Measurements from ENCODE around the gene C20orf202. TPM values are rescaled to one million over a fixed set of nuclear protein-coding genes. Genes with fewer than 3 reads are reported as not detected.
A peak's percentile ranks its signal among the peaks of the same experiment; 100 is the strongest.

Gene C20orf202
- total and polyA plus RNA-seq, 7 donors: 0.13 TPM; not detected in 6

DNA sequence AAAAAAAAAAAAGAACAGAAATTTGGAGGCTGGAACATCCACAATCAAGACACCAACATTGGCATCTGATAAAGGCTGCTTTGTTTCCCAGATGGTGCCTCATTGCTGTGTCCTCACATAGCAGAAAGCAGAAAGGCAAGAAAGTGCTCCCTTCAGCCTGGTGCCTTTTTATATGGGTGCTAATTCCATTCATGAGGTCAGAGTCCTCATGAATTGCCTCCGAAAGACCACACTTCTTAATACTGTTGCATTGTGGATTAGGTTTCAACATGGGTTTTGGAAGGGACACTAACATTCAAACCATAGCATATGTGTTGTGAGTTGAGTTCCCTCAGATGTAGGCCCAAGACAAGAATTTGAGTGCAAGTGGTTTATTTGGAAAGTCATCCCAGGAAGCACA lies 8.0 kb upstream of the C20orf202 start:
- no peak for TF ChIP-seq POLR2A (IDR thresholded peaks at IDR 0.05)
- TF ChIP-seq EP300 (IDR thresholded peaks at IDR 0.05): no peak
- TF ChIP-seq, protein P1, sequence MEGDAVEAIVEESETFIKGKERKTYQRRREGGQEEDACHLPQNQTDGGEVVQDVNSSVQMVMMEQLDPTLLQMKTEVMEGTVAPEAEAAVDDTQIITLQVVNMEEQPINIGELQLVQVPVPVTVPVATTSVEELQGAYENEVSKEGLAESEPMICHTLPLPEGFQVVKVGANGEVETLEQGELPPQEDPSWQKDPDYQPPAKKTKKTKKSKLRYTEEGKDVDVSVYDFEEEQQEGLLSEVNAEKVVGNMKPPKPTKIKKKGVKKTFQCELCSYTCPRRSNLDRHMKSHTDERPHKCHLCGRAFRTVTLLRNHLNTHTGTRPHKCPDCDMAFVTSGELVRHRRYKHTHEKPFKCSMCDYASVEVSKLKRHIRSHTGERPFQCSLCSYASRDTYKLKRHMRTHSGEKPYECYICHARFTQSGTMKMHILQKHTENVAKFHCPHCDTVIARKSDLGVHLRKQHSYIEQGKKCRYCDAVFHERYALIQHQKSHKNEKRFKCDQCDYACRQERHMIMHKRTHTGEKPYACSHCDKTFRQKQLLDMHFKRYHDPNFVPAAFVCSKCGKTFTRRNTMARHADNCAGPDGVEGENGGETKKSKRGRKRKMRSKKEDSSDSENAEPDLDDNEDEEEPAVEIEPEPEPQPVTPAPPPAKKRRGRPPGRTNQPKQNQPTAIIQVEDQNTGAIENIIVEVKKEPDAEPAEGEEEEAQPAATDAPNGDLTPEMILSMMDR (IDR thresholded peaks at IDR 0.05): no peak
- TF ChIP-seq POLR2AphosphoS5 (IDR thresholded peaks at IDR 0.05): no peak
- Histone ChIP-seq H3K27me3 (no peaks in the 10 kb centered on the region), H3K27ac (no peak overlapping the region), H3K36me3 (no peaks in the 10 kb centered on the region), H3K9me3 (no peaks in the 10 kb centered on the region), H3K4me1 (no peaks in the 10 kb centered on the region), H3K4me3 (no peak overlapping the region)
- WGBS, 2 donors: 44 to 79% methylated on average over 1 of the region's 1 CpG
- intact Hi-C loops (cut with DNase I): no loop called here
- DNase-seq: no peak

- 94 to 96% methylated on average over 2 of the region's 2 CpGs for WGBS, 2 donors
- intact Hi-C loops (cut with DNase I): no loop called here
- Histone ChIP-seq H3K27ac (no peak overlapping the region), H3K36me3 (no peaks in the 10 kb centered on the region), H3K9me3 (no peaks in the 10 kb centered on the region), H3K4me3 (no peak overlapping the region), H3K4me1 (no peaks in the 10 kb centered on the region), H3K27me3 (no peaks in the 10 kb centered on the region)
- TF ChIP-seq POLR2AphosphoS5 (IDR thresholded peaks at IDR 0.05) (no peak), POLR2A (IDR thresholded peaks at IDR 0.05) (no peak), EP300 (IDR thresholded peaks at IDR 0.05) (no peak)
- TF ChIP-seq, protein P1 (IDR thresholded peaks at IDR 0.05): no peak
- DNase-seq: no peak
Measured at GRCh38 chr20:1196634-1197033, 6.6 kb upstream of the C20orf202 start.

DNA sequence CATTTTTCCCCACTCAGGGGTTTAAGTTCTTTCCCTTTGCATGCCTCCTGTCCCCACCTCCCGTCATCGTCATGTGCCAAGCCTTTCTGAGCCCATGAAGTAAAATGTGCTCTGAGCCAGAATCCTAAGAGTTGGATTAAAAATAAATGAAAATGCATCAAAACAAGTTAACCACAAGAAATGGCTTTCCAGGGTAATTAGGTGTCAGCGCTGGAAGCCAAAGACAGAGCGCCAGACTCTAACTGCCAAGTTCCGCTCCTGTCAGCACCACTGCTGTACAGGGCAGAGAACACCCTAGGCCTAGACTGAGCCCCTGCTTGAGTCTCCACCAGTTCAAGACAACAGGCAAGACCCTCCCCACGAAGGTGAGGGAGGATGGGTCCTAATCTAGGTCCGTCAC lies 5.5 kb upstream of the C20orf202 start:
- Histone ChIP-seq H3K36me3 (no peaks in the 10 kb centered on the region), H3K9me3 (no peaks in the 10 kb centered on the region), H3K4me3 (no peak overlapping the region), H3K27ac (no peak overlapping the region), H3K27me3 (no peaks in the 10 kb centered on the region), H3K4me1 (no peaks in the 10 kb centered on the region)
- intact Hi-C loops (cut with DNase I): no loop called here
- TF ChIP-seq POLR2AphosphoS5 (IDR thresholded peaks at IDR 0.05): no peak
- no peak for TF ChIP-seq EP300 (IDR thresholded peaks at IDR 0.05)
- TF ChIP-seq, protein P1 (IDR thresholded peaks at IDR 0.05): no peak
- no peak for TF ChIP-seq POLR2A (IDR thresholded peaks at IDR 0.05)
- no peak for DNase-seq
- WGBS, 2 donors: 84 to 86% methylated on average over 7 of the region's 7 CpGs

- intact Hi-C loops (cut with DNase I): no loop called here
- TF ChIP-seq POLR2A (IDR thresholded peaks at IDR 0.05): no peak
- TF ChIP-seq, protein P1 (IDR thresholded peaks at IDR 0.05): no peak
- TF ChIP-seq POLR2AphosphoS5 (IDR thresholded peaks at IDR 0.05): no peak
- TF ChIP-seq EP300 (IDR thresholded peaks at IDR 0.05): no peak
- 85 to 96% methylated on average over 5 of the region's 5 CpGs for WGBS, 2 donors
Measured at GRCh38 chr20:1198751-1199150, 4.5 kb upstream of the C20orf202 start.

GRCh38 chr20:1199212-1199873 lies 3.9 kb upstream of the C20orf202 start:
- Histone ChIP-seq H3K4me1 (no peaks in the 10 kb centered on the region), H3K27ac (peak overlapping the region in 1 of 4 donors; percentile 27), H3K9me3 (no peaks in the 10 kb centered on the region), H3K36me3 (no peaks in the 10 kb centered on the region), H3K4me3 (no peak overlapping the region), H3K27me3 (no peaks in the 10 kb centered on the region)
- TF ChIP-seq POLR2AphosphoS5 (IDR thresholded peaks at IDR 0.05): no peak
- TF ChIP-seq, protein P1 (IDR thresholded peaks at IDR 0.05): no peak
- TF ChIP-seq POLR2A (IDR thresholded peaks at IDR 0.05): no peak
- no peak for TF ChIP-seq EP300 (IDR thresholded peaks at IDR 0.05)
- 82 to 83% methylated on average over 7 of the region's 7 CpGs for WGBS, 2 donors
- intact Hi-C loops (cut with DNase I): no loop called here
- DNase-seq: no peak

More at GRCh38 chr20:1198751-1199150, 4.5 kb upstream of the C20orf202 start:
- no peaks in the 10 kb centered on the region for H3K36me3 ChIP-seq
- no peaks in the 10 kb centered on the region for H3K4me1 ChIP-seq
- H3K4me3 ChIP-seq: no peak overlapping the region
- H3K27me3 ChIP-seq: no peaks in the 10 kb centered on the region
- no peaks in the 10 kb centered on the region for H3K9me3 ChIP-seq
- no peak overlapping the region for H3K27ac ChIP-seq
- DNase-seq: no peak

All from sigmoid colon (tissue), 7 donors.